ENCODE data around the gene SRC.

DNA sequence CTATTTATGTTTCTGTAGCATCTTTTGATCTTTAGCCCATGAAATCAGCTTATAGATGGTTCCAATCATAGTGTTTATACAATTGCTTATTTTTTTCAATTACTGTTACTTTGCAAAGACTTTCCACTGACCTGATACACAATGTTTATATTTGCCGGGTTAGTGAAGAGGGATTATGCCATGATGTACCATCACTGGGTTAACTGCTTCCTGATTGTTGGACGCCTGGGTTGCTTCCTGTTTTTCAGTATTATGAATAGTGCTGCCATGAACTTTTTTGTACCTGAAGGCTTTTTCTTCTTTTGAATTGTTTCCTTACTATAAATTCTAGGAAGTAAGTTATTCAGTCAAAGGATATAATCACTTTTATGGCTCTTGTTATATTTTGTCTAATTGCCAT is 49.6 kb upstream of the SRC start:
- no peak for TF ChIP-seq CTCF (IDR thresholded peaks at IDR 0.05)
- TF ChIP-seq POLR2A (IDR thresholded peaks at IDR 0.05) = no peak

Data from tibial nerve (tissue), 3 donors.